A172 (cell line): ENCODE measurements around the gene QSOX1. TPM values are rescaled to one million over a fixed set of nuclear protein-coding genes. Genes with fewer than 3 reads are reported as not detected.
A peak's percentile ranks its signal among the peaks of the same experiment; 100 is the strongest.

ENCODE experiments used
- DNase-seq: peaks from one replicate; pipeline ENCODE4 v3.0.0-alpha.2; 2015; ENCODE audit warnings: low spot score
- total RNA-seq: library from RNA; depleted of rRNA; stranded (reverse); fragments of >200 nt; shearing (Covaris generic); gene quantifications from 2 replicates; pipeline ENCODE4 v1.2.3, GENCODE V29; 2014; rRNA removed

QSOX1 gene
- total RNA-seq, 1 experiment from 2014 or later = 273 TPM

GRCh38 chr1:180250883-180251509, 96.3 kb downstream of the QSOX1 start:
- DNase-seq = no peak

DNA sequence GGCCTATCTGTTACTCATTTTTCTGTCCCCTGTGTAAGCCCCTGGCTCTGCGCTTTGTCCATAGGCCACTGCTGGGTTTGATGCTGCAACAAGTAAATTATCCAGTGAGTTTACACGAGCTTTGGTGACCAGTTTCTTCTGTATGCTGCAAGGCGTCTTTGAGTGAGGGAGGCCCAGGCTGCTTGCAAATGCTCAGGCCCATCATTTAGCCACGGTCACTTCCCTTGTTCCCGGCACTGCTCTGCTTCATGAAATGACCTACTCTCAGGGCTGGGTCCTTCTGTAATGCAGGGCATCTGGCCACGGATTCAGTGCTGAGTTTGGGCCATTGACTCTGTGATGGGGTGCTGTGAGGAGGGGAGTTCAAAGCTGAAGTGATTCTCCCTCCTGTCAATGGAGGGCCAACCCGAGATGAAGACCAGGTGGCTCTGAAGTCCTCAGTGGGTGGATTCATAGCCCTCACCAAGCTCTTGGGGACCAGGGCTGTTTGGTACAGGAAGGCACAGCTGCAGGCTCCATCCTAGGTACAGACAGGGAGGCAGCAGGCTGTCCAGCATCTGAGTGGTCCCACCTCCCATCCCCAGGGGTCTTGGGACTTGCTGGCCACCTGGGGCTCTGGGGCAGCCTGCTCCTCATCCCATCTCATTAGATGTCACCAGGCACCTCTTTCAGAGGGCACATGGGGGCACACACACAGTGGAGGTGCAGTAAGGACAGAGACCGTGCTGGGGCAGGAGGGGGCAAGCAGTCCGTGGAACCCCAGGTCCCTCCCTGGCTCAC, 97.0 kb downstream of the QSOX1 start:
- no peak for DNase-seq

DNA sequence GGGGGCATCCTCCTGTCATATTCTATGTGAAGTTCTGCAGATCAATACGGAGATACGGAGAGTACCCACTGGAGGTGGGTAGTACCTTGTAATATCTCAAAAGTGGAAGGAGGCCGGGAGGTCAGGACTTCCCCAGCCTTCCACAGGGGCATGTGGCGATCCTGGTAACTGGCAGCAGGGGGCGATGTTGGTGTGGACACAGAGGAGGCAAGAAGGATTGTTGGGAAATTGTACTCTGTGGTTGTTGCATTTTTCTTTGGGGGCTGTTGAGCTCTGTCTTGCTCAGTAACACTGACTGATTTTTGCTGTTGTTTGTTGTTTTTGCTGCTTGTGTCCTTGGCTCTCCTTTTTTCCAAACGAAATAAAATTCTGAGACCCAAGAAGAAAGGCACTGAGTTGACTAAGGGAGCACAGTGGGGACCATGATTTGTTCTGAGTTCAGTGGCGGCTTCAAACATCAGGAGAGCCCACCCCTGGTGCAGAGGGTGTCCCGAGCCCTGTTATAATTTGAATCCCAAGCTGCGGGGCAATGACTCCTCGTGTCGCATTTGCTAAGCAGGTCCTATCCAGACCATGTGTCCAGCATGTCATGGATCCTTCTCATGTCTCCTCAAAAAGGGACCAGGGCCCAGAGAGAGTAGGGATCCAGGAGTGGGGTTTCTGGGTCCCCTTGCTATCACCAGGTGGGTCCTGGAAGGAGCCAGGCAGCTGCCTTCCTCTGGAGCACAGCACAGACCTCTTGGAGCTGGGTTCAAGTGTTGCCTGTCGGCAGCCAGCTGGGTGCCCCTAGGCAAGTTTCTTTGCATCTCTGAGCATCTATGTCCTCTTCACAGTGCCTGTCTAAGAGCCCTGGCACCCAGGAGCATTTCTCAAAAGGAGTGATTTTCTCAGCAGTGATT, 98.2 kb downstream of the QSOX1 start:
- peak; percentile 60 for DNase-seq

Other genes starting within 250 kb of the QSOX1 start
- gene CEP350, start 200.1 kb upstream of the QSOX1 start, total RNA-seq = 30.3 and 46.0 TPM in 2 replicates
- gene LHX4, start 75.4 kb downstream of the QSOX1 start, total RNA-seq = 0.31 and 0.34 TPM in 2 replicates